Suprapubic skin (tissue), 4 donors: ENCODE measurements around the gene TUBB4B. TPM values are rescaled to one million over a fixed set of nuclear protein-coding genes. Genes with fewer than 3 reads are reported as not detected.

Experiments
- DNase-seq, 2 donors: peaks; one replicate each; pipeline ENCODE4 v3.0.0-alpha.2; 2019; ENCODE audit warnings: low spot score in 2 of 2
- H3K27ac ChIP-seq: fragments of 200-600 bp; sonication (generic); one replicate; pipeline ENCODE4 v1.5.1; 2019
- H3K27me3 ChIP-seq: fragments of 200-600 bp; sonication (generic); one replicate; pipeline ENCODE4 v1.5.1; 2019
- H3K36me3 ChIP-seq: fragments of 200-600 bp; sonication (generic); one replicate; pipeline ENCODE4 v1.5.1; 2019
- H3K4me1 ChIP-seq: fragments of 200-600 bp; sonication (generic); one replicate; pipeline ENCODE4 v1.5.1; 2019
- H3K4me3 ChIP-seq: fragments of 200-600 bp; sonication (generic); one replicate; pipeline ENCODE4 v1.5.1; 2019; ENCODE audit warnings: mild to moderate bottlenecking
- H3K9me3 ChIP-seq: fragments of 200-600 bp; sonication (generic); one replicate; pipeline ENCODE4 v1.5.1; 2019
- CTCF ChIP-seq, 2 donors: fragments of 200-600 bp in 1 of 2; fragments of 450-650 bp in 1 of 2; sonication (generic) in 1 of 2; IDR thresholded peaks; one replicate each; pipeline ENCODE4 v1.5.1; 2016 to 2019; ENCODE audit warnings: antibody characterized with exemption in 2 of 2, mild to moderate bottlenecking in 1 of 2, moderate library complexity in 1 of 2
- EP300 ChIP-seq: sonication (generic); formaldehyde crosslinking; IDR thresholded peaks from one replicate; pipeline ENCODE4 v1.6.1; 2017; ENCODE audit warnings: antibody characterized with exemption
- POLR2A ChIP-seq, 2 donors: fragments of 450-650 bp; IDR thresholded peaks; one replicate each; pipeline ENCODE4 v1.6.1; 2017; ENCODE audit warnings: antibody characterized with exemption in 2 of 2, mild to moderate bottlenecking in 2 of 2, moderate library complexity in 2 of 2
- POLR2AphosphoS5 ChIP-seq, 3 donors: sonication (generic); formaldehyde crosslinking; IDR thresholded peaks; one replicate each; pipeline ENCODE4 v1.6.1; 2017; ENCODE audit warnings: antibody characterized with exemption in 3 of 3
- WGBS: methylation state at CpG from one replicate; pipeline ENCODE4 v1.1.5; 2018; 5-methylcytosine and 5-hydroxymethylcytosine counted together
- total RNA-seq, 4 donors: library from RNA; depleted of rRNA; stranded (reverse); fragments of >200 nt; gene quantifications; one replicate each; pipeline ENCODE4 v1.1.0, GENCODE V29; 2016

The TUBB4B gene
- total RNA-seq, 4 donors from 2014 or later: 225 to 708 (median 639) TPM

- WGBS: 73% methylated on average over 7 of the region's 7 CpGs
- Histone ChIP-seq H3K27ac (no peak overlapping the region), H3K36me3 (peaks cover 8% of the 10 kb centered on the region), H3K9me3 (no peaks in the 10 kb centered on the region), H3K4me3 (peak overlapping the region; percentile 73), H3K4me1 (peaks cover 47% of the 10 kb centered on the region), H3K27me3 (no peaks in the 10 kb centered on the region)
- TF ChIP-seq POLR2AphosphoS5 (IDR thresholded peaks at IDR 0.05): no peak
- DNase-seq: no peak
Measured at GRCh38 chr9:137206602-137207001, 34.5 kb upstream of the TUBB4B start.

- no peak for TF ChIP-seq EP300
- TF ChIP-seq POLR2A (IDR thresholded peaks at IDR 0.05): no peak
- TF ChIP-seq CTCF (IDR thresholded peaks at IDR 0.05): no peak
- TF ChIP-seq POLR2AphosphoS5 (IDR thresholded peaks at IDR 0.05): no peak
- Histone ChIP-seq H3K9me3 (no peaks in the 10 kb centered on the region), H3K4me1 (peaks cover 7% of the 10 kb centered on the region), H3K36me3 (peaks cover 18% of the 10 kb centered on the region), H3K27ac (no peak overlapping the region), H3K4me3 (no peak overlapping the region), H3K27me3 (no peaks in the 10 kb centered on the region)
- no peak for DNase-seq
- WGBS: 78% methylated on average over 13 of the region's 13 CpGs
Measured at GRCh38 chr9:137211532-137211931, 29.6 kb upstream of the TUBB4B start.

GRCh38 chr9:137212520-137212919 lies 28.6 kb upstream of the TUBB4B start:
- Histone ChIP-seq H3K27ac (no peak overlapping the region), H3K36me3 (peaks cover 18% of the 10 kb centered on the region), H3K4me1 (peaks cover 11% of the 10 kb centered on the region), H3K4me3 (no peak overlapping the region), H3K9me3 (no peaks in the 10 kb centered on the region), H3K27me3 (no peaks in the 10 kb centered on the region)
- 86% methylated on average over 14 of the region's 21 CpGs for WGBS
- TF ChIP-seq POLR2AphosphoS5 (IDR thresholded peaks at IDR 0.05): no peak
- no peak for TF ChIP-seq EP300
- no peak for TF ChIP-seq POLR2A (IDR thresholded peaks at IDR 0.05)
- no peak for TF ChIP-seq CTCF (IDR thresholded peaks at IDR 0.05)
- DNase-seq: no peak

GRCh38 chr9:137213160-137214060 lies 27.7 kb upstream of the TUBB4B start:
- H3K36me3 ChIP-seq: peaks cover 18% of the 10 kb centered on the region
- 91% methylated on average over 36 of the region's 49 CpGs for WGBS

GRCh38 chr9:137214620-137215019 lies 26.5 kb upstream of the TUBB4B start:
- Histone ChIP-seq H3K9me3 (no peaks in the 10 kb centered on the region), H3K27me3 (no peaks in the 10 kb centered on the region), H3K27ac (no peak overlapping the region), H3K36me3 (peaks cover 10% of the 10 kb centered on the region), H3K4me1 (peaks cover 27% of the 10 kb centered on the region), H3K4me3 (no peak overlapping the region)
- no peak for DNase-seq
- TF ChIP-seq CTCF (IDR thresholded peaks at IDR 0.05): no peak
- no peak for TF ChIP-seq EP300
- TF ChIP-seq POLR2AphosphoS5 (IDR thresholded peaks at IDR 0.05): no peak
- TF ChIP-seq POLR2A (IDR thresholded peaks at IDR 0.05): no peak
- WGBS: 94% methylated on average over 19 of the region's 19 CpGs

More at GRCh38 chr9:137213160-137214060, 27.7 kb upstream of the TUBB4B start:
- Histone ChIP-seq H3K27ac (no peak overlapping the region), H3K9me3 (no peaks in the 10 kb centered on the region), H3K27me3 (no peaks in the 10 kb centered on the region), H3K4me3 (no peak overlapping the region), H3K4me1 (peaks cover 20% of the 10 kb centered on the region)
- TF ChIP-seq POLR2AphosphoS5 (IDR thresholded peaks at IDR 0.05) (no peak), POLR2A (IDR thresholded peaks at IDR 0.05) (no peak), EP300 (no peak), CTCF (IDR thresholded peaks at IDR 0.05) (no peak)
- DNase-seq: no peak
